ENCODE results near the gene MAP2K5.

MAP2K5 gene

GRCh38 chr15:67740405-67740804, 197.9 kb downstream of the MAP2K5 start:
- Histone ChIP-seq H3K4me3 (no peak overlapping the region), H3K27ac (no peak overlapping the region), H3K9ac (ENCODE audit: insufficient read length) (no peak overlapping the region), H3K9me3 (ENCODE audit: low read depth, low read length) (no peaks in the 10 kb centered on the region), H3K36me3 (ENCODE audit: insufficient read depth, low read length) (no peaks in the 10 kb centered on the region)
- TF ChIP-seq EZH2 (IDR thresholded peaks at IDR 0.05) (no peak), FOXP2 (optimal IDR thresholded peaks at IDR 0.05; ENCODE audit: control extremely low read depth, extremely low read length, insufficient read depth) (no peak), POLR2AphosphoS5 (IDR thresholded peaks at IDR 0.05; ENCODE audit: borderline replicate concordance, low read depth, low read length) (no peak)
- DNase-seq (ENCODE audit: low read depth, low spot score) = no peak

DNA sequence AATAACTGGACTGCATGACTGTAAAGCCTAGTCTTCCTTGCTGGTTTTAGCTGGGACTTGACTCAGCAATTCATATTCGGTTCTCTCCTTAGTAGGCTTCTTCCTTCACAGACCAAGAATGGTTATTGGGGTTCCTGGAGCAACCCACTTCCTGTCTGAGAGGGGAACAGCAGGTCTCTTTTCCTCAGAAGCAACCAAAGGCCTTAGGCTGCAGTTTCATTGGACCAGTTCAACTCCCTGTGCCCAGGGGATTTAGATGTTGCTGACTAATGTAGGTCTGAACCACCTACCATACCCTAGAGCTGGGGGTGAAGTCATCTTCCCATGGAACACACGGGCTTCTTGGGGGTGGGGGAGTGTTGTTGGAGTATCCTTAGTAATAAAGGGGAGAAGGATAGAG, 198.8 kb downstream of the MAP2K5 start:
- H3K27ac ChIP-seq = no peak overlapping the region
- no peaks in the 10 kb centered on the region for H3K9me3 ChIP-seq (ENCODE audit: low read depth, low read length)
- H3K4me3 ChIP-seq = no peak overlapping the region
- TF ChIP-seq POLR2AphosphoS5 (IDR thresholded peaks at IDR 0.05; ENCODE audit: borderline replicate concordance, low read depth, low read length) (no peak), FOXP2 (optimal IDR thresholded peaks at IDR 0.05; ENCODE audit: control extremely low read depth, extremely low read length, insufficient read depth) (no peak), EZH2 (IDR thresholded peaks at IDR 0.05) (no peak)
- DNase-seq (ENCODE audit: low read depth, low spot score) = no peak
- H3K36me3 ChIP-seq (ENCODE audit: insufficient read depth, low read length) = no peaks in the 10 kb centered on the region
- H3K9ac ChIP-seq (ENCODE audit: insufficient read length) = no peak overlapping the region

DNA sequence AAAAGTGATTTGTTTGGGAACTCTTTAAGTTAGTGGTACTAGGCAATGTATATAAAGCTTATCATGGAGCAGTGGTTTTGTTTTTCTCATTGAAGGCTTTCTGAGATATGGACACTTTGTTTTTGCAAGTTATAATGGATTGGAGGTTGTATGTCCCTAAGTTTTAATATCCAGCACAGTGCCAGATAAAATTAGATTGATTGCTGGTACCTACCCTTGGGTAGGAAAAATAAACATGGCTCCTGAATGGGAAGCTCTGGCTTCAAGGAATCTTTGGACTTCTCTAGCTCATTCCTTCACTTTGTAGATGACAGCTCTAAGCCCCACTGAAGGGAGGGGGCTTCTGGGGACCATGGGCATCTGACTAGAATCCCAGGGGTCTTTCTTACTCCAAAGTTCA, 201.1 kb downstream of the MAP2K5 start:
- H3K4me3 ChIP-seq = no peak overlapping the region

GRCh38 chr15:67744331-67745072, 202.0 kb downstream of the MAP2K5 start:
- H3K9me3 ChIP-seq (ENCODE audit: low read depth, low read length) = no peaks in the 10 kb centered on the region
- TF ChIP-seq POLR2AphosphoS5 (IDR thresholded peaks at IDR 0.05; ENCODE audit: borderline replicate concordance, low read depth, low read length) (no peak), EZH2 (IDR thresholded peaks at IDR 0.05) (no peak), FOXP2 (optimal IDR thresholded peaks at IDR 0.05; ENCODE audit: control extremely low read depth, extremely low read length, insufficient read depth) (no peak)
- H3K9ac ChIP-seq (ENCODE audit: insufficient read length) = no peak overlapping the region
- no peak overlapping the region for H3K4me3 ChIP-seq
- DNase-seq (ENCODE audit: low read depth, low spot score) = no peak
- no peaks in the 10 kb centered on the region for H3K36me3 ChIP-seq (ENCODE audit: insufficient read depth, low read length)
- peak overlapping the region; percentile 42; the same call in 1 of the 2 replicates for H3K27ac ChIP-seq

More for the DNA sequence above, 201.1 kb downstream of the MAP2K5 start:
- TF ChIP-seq POLR2AphosphoS5 (IDR thresholded peaks at IDR 0.05; ENCODE audit: borderline replicate concordance, low read depth, low read length) (no peak), FOXP2 (optimal IDR thresholded peaks at IDR 0.05; ENCODE audit: control extremely low read depth, extremely low read length, insufficient read depth) (no peak), EZH2 (IDR thresholded peaks at IDR 0.05) (no peak)
- H3K9me3 ChIP-seq (ENCODE audit: low read depth, low read length) = no peaks in the 10 kb centered on the region
- H3K36me3 ChIP-seq (ENCODE audit: insufficient read depth, low read length) = no peaks in the 10 kb centered on the region
- H3K9ac ChIP-seq (ENCODE audit: insufficient read length) = no peak overlapping the region
- no peak for DNase-seq (ENCODE audit: low read depth, low spot score)
- no peak overlapping the region for H3K27ac ChIP-seq

DNA sequence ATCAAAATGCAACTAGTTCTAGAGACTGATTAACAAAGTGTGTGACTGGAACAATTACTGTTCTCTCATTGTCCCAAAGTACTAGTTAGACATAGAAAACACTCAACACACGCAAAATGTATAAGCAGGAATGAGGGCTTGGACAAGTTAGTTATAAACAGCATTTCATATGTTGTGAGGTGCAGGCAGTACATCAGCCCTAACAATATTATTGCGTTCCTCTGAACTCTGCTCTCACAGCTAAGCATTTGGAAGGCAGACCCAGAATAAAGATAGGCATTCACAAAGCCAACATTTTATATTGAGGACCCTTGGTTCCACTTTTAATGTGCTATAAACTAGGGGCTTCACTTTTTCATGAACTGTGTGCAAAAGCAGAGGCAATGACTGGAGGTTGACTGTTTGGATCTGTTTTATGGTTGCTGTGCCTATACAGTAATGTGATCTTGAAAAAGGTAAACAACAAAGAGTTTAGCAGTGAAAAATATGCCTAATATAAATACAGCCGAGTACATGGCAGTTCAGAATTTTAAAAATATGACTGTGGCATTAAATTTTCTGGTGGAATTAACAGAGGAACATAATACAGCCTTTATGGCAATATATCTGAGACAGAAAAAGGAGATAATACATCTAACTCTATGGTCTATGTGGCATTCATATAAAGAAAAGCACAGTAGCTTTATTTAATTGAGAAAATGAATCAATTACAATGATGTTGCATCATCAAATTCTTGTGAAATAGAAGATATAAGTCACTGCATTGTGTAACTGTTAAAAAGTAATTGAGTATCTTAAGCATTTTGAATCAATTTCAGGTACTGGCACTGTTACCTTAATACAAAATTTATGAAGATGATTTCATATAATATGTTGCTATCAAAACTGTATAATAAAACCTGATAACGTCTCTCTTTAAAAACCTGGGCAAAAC, 202.8 kb downstream of the MAP2K5 start:
- no peak overlapping the region for H3K4me3 ChIP-seq
- H3K36me3 ChIP-seq (ENCODE audit: insufficient read depth, low read length) = no peaks in the 10 kb centered on the region
- no peaks in the 10 kb centered on the region for H3K9me3 ChIP-seq (ENCODE audit: low read depth, low read length)
- H3K9ac ChIP-seq (ENCODE audit: insufficient read length) = no peak overlapping the region
- DNase-seq (ENCODE audit: low read depth, low spot score) = no peak
- TF ChIP-seq EZH2 (IDR thresholded peaks at IDR 0.05) (no peak), POLR2AphosphoS5 (IDR thresholded peaks at IDR 0.05; ENCODE audit: borderline replicate concordance, low read depth, low read length) (no peak), FOXP2 (optimal IDR thresholded peaks at IDR 0.05; ENCODE audit: control extremely low read depth, extremely low read length, insufficient read depth) (no peak)
- H3K27ac ChIP-seq = peak overlapping the region; percentile 42

DNA sequence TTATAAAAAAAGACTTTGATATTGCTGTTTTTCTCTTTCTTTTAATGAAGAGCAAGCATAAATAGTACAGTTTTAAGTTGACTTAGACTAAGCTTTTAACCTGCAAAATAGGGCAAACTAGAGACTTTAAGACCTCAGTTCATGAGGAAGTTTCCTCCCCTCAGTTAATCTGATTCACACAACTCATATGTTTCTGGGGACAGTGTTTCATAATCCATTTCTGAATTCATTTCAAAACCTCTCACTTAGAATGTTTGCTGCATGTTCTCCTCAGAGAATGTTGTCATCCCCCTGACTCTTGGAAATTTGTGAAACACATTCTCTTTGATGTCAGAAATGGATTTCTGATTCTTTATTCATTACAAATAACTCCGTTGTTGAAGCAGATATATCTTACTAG, 203.5 kb downstream of the MAP2K5 start:
- Histone ChIP-seq H3K36me3 (ENCODE audit: insufficient read depth, low read length) (no peaks in the 10 kb centered on the region), H3K9ac (ENCODE audit: insufficient read length) (no peak overlapping the region), H3K27ac (peak overlapping the region; percentile 42), H3K4me3 (no peak overlapping the region), H3K9me3 (ENCODE audit: low read depth, low read length) (no peaks in the 10 kb centered on the region)
- DNase-seq (ENCODE audit: low read depth, low spot score) = no peak
- TF ChIP-seq EZH2 (IDR thresholded peaks at IDR 0.05) (no peak), FOXP2 (optimal IDR thresholded peaks at IDR 0.05; ENCODE audit: control extremely low read depth, extremely low read length, insufficient read depth) (no peak), POLR2AphosphoS5 (IDR thresholded peaks at IDR 0.05; ENCODE audit: borderline replicate concordance, low read depth, low read length) (no peak)

DNA sequence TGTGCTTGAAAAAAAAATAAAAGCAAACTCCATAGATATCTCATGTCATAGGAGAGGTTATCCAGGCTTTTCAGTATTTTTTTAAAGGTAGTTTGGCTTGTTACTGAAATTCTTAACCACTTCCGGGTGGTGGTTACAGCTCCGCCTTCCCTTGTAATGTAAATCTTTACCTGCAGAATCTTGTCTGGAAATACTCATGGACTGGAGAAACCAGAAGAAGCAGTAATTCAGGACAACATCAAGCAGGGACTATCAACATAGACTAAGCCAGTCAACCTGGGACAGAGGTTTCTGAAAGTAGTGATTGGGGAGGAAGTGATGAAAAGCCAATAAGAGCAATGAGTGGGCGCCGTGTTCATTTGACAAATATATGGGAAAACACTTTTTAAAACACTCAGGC, 203.9 kb downstream of the MAP2K5 start:
- no peak for DNase-seq (ENCODE audit: low read depth, low spot score)
- no peak overlapping the region for H3K4me3 ChIP-seq
- TF ChIP-seq POLR2AphosphoS5 (IDR thresholded peaks at IDR 0.05; ENCODE audit: borderline replicate concordance, low read depth, low read length) = no peak
- no peak for TF ChIP-seq EZH2 (IDR thresholded peaks at IDR 0.05)
- TF ChIP-seq FOXP2 (optimal IDR thresholded peaks at IDR 0.05; ENCODE audit: control extremely low read depth, extremely low read length, insufficient read depth) = no peak
- H3K36me3 ChIP-seq (ENCODE audit: insufficient read depth, low read length) = no peaks in the 10 kb centered on the region
- H3K9ac ChIP-seq (ENCODE audit: insufficient read length) = no peak overlapping the region
- no peaks in the 10 kb centered on the region for H3K9me3 ChIP-seq (ENCODE audit: low read depth, low read length)
- H3K27ac ChIP-seq = peak overlapping the region; percentile 42; the same call in 1 of the 2 replicates

DNA sequence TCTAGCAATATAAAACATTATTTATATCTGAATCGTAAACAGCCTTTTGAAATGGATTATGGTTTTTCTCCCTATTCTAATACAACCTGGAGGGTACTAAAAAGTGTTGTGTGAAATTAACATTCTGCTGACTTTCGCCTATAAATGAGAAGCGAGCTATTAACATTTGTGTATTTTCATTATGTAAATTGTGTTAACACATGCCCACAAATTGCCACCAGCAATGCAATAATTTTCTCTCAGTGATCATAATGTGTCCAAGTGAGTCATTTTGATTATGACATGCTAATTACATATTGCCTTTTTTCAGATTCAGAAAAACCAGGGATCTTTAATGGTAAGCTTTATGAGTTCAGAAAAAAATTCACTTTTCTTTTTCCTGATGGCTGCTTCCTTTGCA, 205.4 kb downstream of the MAP2K5 start:
- no peak for TF ChIP-seq POLR2AphosphoS5 (IDR thresholded peaks at IDR 0.05; ENCODE audit: borderline replicate concordance, low read depth, low read length)
- TF ChIP-seq EZH2 (IDR thresholded peaks at IDR 0.05) = no peak
- TF ChIP-seq FOXP2 (optimal IDR thresholded peaks at IDR 0.05; ENCODE audit: control extremely low read depth, extremely low read length, insufficient read depth) = no peak
- Histone ChIP-seq H3K36me3 (ENCODE audit: insufficient read depth, low read length) (no peaks in the 10 kb centered on the region), H3K27ac (peak overlapping the region; percentile 32; the same call in 1 of the 2 replicates), H3K4me3 (0 out of 2 replicates have a peak overlapping the region, but pooled peaks have one; percentile 35), H3K9ac (ENCODE audit: insufficient read length) (no peak overlapping the region), H3K9me3 (ENCODE audit: low read depth, low read length) (no peaks in the 10 kb centered on the region)
- DNase-seq (ENCODE audit: low read depth, low spot score) = no peak

Data from SK-N-MC (cell line).